Chondrocyte (in vitro differentiated cells): ENCODE results near the gene SNED1. TPM values are rescaled to one million over a fixed set of nuclear protein-coding genes. Genes with fewer than 3 reads are reported as not detected.

Experiments
- DNase-seq: peaks from one replicate; pipeline ENCODE4 v3.0.0; 2021; ENCODE audit warnings: mixed read lengths, low spot score
- H3K27ac Mint-ChIP-seq: one replicate; pipeline ENCODE4 v1.8.0; 2021; ENCODE audit warnings: mild to moderate bottlenecking, moderate library complexity, mixed read lengths; ENCODE audit not compliant: unreplicated experiment
- H3K27me3 Mint-ChIP-seq: 2 replicates; pipeline ENCODE4 v1.8.0; 2021; ENCODE audit warnings: low read depth, mixed read lengths
- H3K36me3 Mint-ChIP-seq: 2 replicates; pipeline ENCODE4 v1.8.0; 2021; ENCODE audit warnings: low read depth, mixed read lengths
- H3K4me1 Mint-ChIP-seq: 2 replicates; pipeline ENCODE4 v1.8.0; 2021; ENCODE audit warnings: low read depth, mild to moderate bottlenecking, mixed read lengths
- H3K4me3 Mint-ChIP-seq: one replicate; pipeline ENCODE4 v1.8.0; 2021; ENCODE audit warnings: mild to moderate bottlenecking, moderate library complexity, mixed read lengths; ENCODE audit not compliant: unreplicated experiment
- H3K9me3 Mint-ChIP-seq: 2 replicates; pipeline ENCODE4 v1.8.0; 2021; ENCODE audit warnings: low read depth, mixed read lengths
- CTCF ChIP-seq: fragments of 200-600 bp; sonication (generic); IDR thresholded peaks from 2 replicates; pipeline ENCODE4 v1.5.0; 2021; ENCODE audit warnings: antibody characterized with exemption, mild to moderate bottlenecking, moderate library complexity
- total RNA-seq: library from RNA; stranded (reverse); gene quantifications from 3 replicates; pipeline ENCODE4 v1.2.1, GENCODE V29; 2021

SNED1 gene
- total RNA-seq, 1 donor from 2014 or later: 1.9 TPM

GRCh38 chr2:241070361-241070760, 71.9 kb downstream of the SNED1 start:
- no peak for TF ChIP-seq CTCF
- Mint-ChIP-seq H3K27ac (no peak overlapping the region), H3K9me3 (no peaks in the 10 kb centered on the region)

GRCh38 chr2:241070811-241071676, 72.6 kb downstream of the SNED1 start:
- no peak overlapping the region for H3K4me3 Mint-ChIP-seq
- H3K27ac Mint-ChIP-seq: no peak overlapping the region
- peaks cover 2% of the 10 kb centered on the region for H3K36me3 Mint-ChIP-seq

More at GRCh38 chr2:241070361-241070760, 71.9 kb downstream of the SNED1 start:
- peaks cover 2% of the 10 kb centered on the region for H3K36me3 Mint-ChIP-seq
- no peaks in the 10 kb centered on the region for H3K4me1 Mint-ChIP-seq
- H3K27me3 Mint-ChIP-seq: peaks cover 31% of the 10 kb centered on the region
- H3K4me3 Mint-ChIP-seq: no peak overlapping the region
- DNase-seq: no peak

GRCh38 chr2:241071677-241072111, 73.3 kb downstream of the SNED1 start:
- Mint-ChIP-seq H3K27ac (no peak overlapping the region), H3K9me3 (no peaks in the 10 kb centered on the region), H3K36me3 (peaks cover 2% of the 10 kb centered on the region), H3K27me3 (peaks cover 23% of the 10 kb centered on the region), H3K4me1 (no peaks in the 10 kb centered on the region), H3K4me3 (no peak overlapping the region)
- TF ChIP-seq CTCF: no peak
- DNase-seq: no peak

More at GRCh38 chr2:241070811-241071676, 72.6 kb downstream of the SNED1 start:
- Mint-ChIP-seq H3K9me3 (no peaks in the 10 kb centered on the region), H3K4me1 (no peaks in the 10 kb centered on the region), H3K27me3 (peaks cover 26% of the 10 kb centered on the region)
- DNase-seq: no peak
- TF ChIP-seq CTCF: no peak

GRCh38 chr2:241072151-241072550, 73.7 kb downstream of the SNED1 start:
- TF ChIP-seq CTCF: no peak
- Mint-ChIP-seq H3K27me3 (peaks cover 23% of the 10 kb centered on the region), H3K36me3 (peaks cover 2% of the 10 kb centered on the region), H3K27ac (no peak overlapping the region), H3K4me3 (no peak overlapping the region), H3K4me1 (no peaks in the 10 kb centered on the region), H3K9me3 (no peaks in the 10 kb centered on the region)
- DNase-seq: no peak

GRCh38 chr2:241072553-241073165, 74.2 kb downstream of the SNED1 start:
- no peak overlapping the region for H3K4me3 Mint-ChIP-seq
- no peak overlapping the region for H3K27ac Mint-ChIP-seq
- H3K27me3 Mint-ChIP-seq: peaks cover 23% of the 10 kb centered on the region
- H3K9me3 Mint-ChIP-seq: no peaks in the 10 kb centered on the region
- no peak for TF ChIP-seq CTCF
- no peaks in the 10 kb centered on the region for H3K4me1 Mint-ChIP-seq
- peaks cover 2% of the 10 kb centered on the region for H3K36me3 Mint-ChIP-seq
- DNase-seq: no peak
